GM18907 (cell line): ENCODE measurements around the gene COX6A2.
A peak's percentile ranks its signal among the peaks of the same experiment; 100 is the strongest.

Source experiments
- ATAC-seq: cut with Tn5 transposase; IDR thresholded peaks from one replicate; pipeline ENCODE4 v1.9.1; 2021; ENCODE audit warnings: mild to moderate bottlenecking, moderate library complexity; ENCODE audit not compliant: unreplicated experiment

Gene COX6A2

GRCh38 chr16:31411024-31411844 lies 16.9 kb downstream of the COX6A2 start:
- ATAC-seq = no peak

GRCh38 chr16:31410082-31410481 lies 18.1 kb downstream of the COX6A2 start:
- no peak for ATAC-seq

- ATAC-seq = no peak
Observed at GRCh38 chr16:31409433-31409832, 18.7 kb downstream of the COX6A2 start.

GRCh38 chr16:31407406-31407805 lies 20.8 kb downstream of the COX6A2 start:
- no peak for ATAC-seq

GRCh38 chr16:31404353-31405064 lies 23.7 kb downstream of the COX6A2 start:
- no peak for ATAC-seq

- no peak for ATAC-seq
Observed at GRCh38 chr16:31403590-31404352, 24.4 kb downstream of the COX6A2 start.

GRCh38 chr16:31402687-31403086 lies 25.5 kb downstream of the COX6A2 start:
- no peak for ATAC-seq

- no peak for ATAC-seq
Observed at GRCh38 chr16:31401436-31401835, 26.7 kb downstream of the COX6A2 start.

GRCh38 chr16:31400191-31400590 lies 28.0 kb downstream of the COX6A2 start:
- no peak for ATAC-seq

GRCh38 chr16:31397701-31398100 lies 30.5 kb downstream of the COX6A2 start:
- ATAC-seq = no peak

- ATAC-seq = no peak
Observed at GRCh38 chr16:31397096-31397660, 31.0 kb downstream of the COX6A2 start.

GRCh38 chr16:31395647-31396046 lies 32.5 kb downstream of the COX6A2 start:
- no peak for ATAC-seq

GRCh38 chr16:31393056-31393455 lies 35.1 kb downstream of the COX6A2 start, which contains the start of gene ITGAD:
TSS of gene ITGAD (plus strand) at chr16:31393335. CDS start at chr16:31393361, 26 bp downstream.
- no peak for ATAC-seq

- ATAC-seq = no peak
Observed at GRCh38 chr16:31390504-31391041, 37.6 kb downstream of the COX6A2 start.

- no peak for ATAC-seq
Observed at GRCh38 chr16:31388535-31388934, 39.6 kb downstream of the COX6A2 start.

- ATAC-seq = peak; percentile 50
Observed at GRCh38 chr16:31386157-31386984, 41.8 kb downstream of the COX6A2 start.

GRCh38 chr16:31385680-31386079 lies 42.5 kb downstream of the COX6A2 start:
- no peak for ATAC-seq

- ATAC-seq = peak; percentile 53
Observed at GRCh38 chr16:31382485-31383161, 45.5 kb downstream of the COX6A2 start.

- ATAC-seq = no peak
Observed at GRCh38 chr16:31380201-31380600, 48.0 kb downstream of the COX6A2 start.
